ENCODE data around the gene ZFR.

DNA sequence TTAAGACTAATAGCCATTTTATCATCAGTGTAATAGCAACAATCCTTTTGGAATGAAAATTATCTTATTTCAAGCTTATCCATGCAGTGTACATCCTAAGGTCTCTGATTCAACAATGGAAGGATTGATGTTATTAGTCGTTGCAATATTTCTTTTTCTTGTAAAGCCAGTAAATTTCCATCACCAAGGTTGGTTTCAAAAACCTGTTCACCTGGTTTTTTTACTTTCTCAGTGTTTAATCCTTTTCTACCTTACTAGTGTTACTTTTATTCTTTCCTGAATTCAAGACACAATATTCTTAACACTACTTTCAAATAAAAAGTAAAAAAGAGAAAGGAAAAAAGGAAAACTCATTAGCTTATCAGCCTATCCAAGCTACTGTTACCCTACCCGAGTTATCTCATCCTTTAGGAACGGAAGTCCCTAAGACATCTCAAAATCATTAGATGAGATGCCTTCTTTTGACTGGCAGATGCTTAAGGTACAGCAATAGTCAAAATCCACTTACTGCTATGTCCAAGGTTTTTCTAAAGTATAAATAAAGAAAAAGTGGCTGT is 5.4 kb downstream of the ZFR start:
- TF ChIP-seq EZH2phosphoT487 (IDR thresholded peaks at IDR 0.05; ENCODE audit: insufficient read depth, low read depth), result no peak
- TF ChIP-seq EZH2 (IDR thresholded peaks at IDR 0.05; ENCODE audit: insufficient read depth, poor library complexity, severe bottlenecking), result no peak
